ENCODE results near the gene ATP4A. TPM values are rescaled to one million over a fixed set of nuclear protein-coding genes. Genes with fewer than 3 reads are reported as not detected.

ATP4A gene
- total RNA-seq, 4 donors from 2014 or later, result 0.18 TPM; not detected in 3

GRCh38 chr19:35511337-35511736 is 52.1 kb downstream of the ATP4A start:
- 69 to 83% methylated on average over 2 to 7 of the region's 7 CpGs for WGBS, 2 donors
- TF ChIP-seq CTCF (IDR thresholded peaks at IDR 0.05), result no peak
- no peak for TF ChIP-seq POLR2A (IDR thresholded peaks at IDR 0.05)
- intact Hi-C loops (cut with DNase I), result no loop called here
- Histone ChIP-seq H3K27ac (no peak overlapping the region), H3K36me3 (peaks cover 0 to under 1% (median 0%) of the 10 kb centered on the region in 3 donors), H3K27me3 (peaks cover 0 to 71% (median 0%) of the 10 kb centered on the region in 4 donors), H3K9me3 (no peaks in the 10 kb centered on the region), H3K4me1 (peaks cover 5 to 36% (median 13%) of the 10 kb centered on the region in 3 donors), H3K4me3 (peak overlapping the region in 1 of 4 donors; percentile 48)
- DNase-seq, result no peak

GRCh38 chr19:35510626-35510964 is 52.9 kb downstream of the ATP4A start:
- Histone ChIP-seq H3K9me3 (no peaks in the 10 kb centered on the region), H3K4me1 (peaks cover 5 to 36% (median 13%) of the 10 kb centered on the region in 3 donors), H3K36me3 (peaks cover 0 to 8% (median 0%) of the 10 kb centered on the region in 3 donors), H3K27ac (peak overlapping the region; percentile 58 to 82 (median 68)), H3K4me3 (peak overlapping the region in 3 of 4 donors; percentile 43 to 62 (median 48)), H3K27me3 (peaks cover 0 to 71% (median 0%) of the 10 kb centered on the region in 4 donors)
- 0% methylated on average over 3 of the region's 15 CpGs; no CpG with 5 or more reads in 1 of the 2 donors for WGBS, 2 donors
- no peak for DNase-seq
- TF ChIP-seq POLR2A (IDR thresholded peaks at IDR 0.05) (no peak), CTCF (IDR thresholded peaks at IDR 0.05) (no peak)
- intact Hi-C loops (cut with DNase I), result no loop called here

GRCh38 chr19:35509861-35510625 is 53.4 kb downstream of the ATP4A start:
- WGBS, 2 donors, result 0 to 3% methylated on average over 13 to 29 of the region's 39 CpGs
- H3K9me3 ChIP-seq, result no peaks in the 10 kb centered on the region
- no peak for DNase-seq
- peaks cover 0 to 14% (median 0%) of the 10 kb centered on the region in 3 donors for H3K36me3 ChIP-seq
- H3K27me3 ChIP-seq, result peaks cover 0 to 71% (median 0%) of the 10 kb centered on the region in 4 donors
- intact Hi-C loops (cut with DNase I), result no loop called here
- peak overlapping the region; percentile 58 to 82 (median 68) for H3K27ac ChIP-seq
- TF ChIP-seq POLR2A (IDR thresholded peaks at IDR 0.05) (no peak), CTCF (IDR thresholded peaks at IDR 0.05) (peak; percentile 87 to 97 (median 93))
- peaks cover 5 to 36% (median 13%) of the 10 kb centered on the region in 3 donors for H3K4me1 ChIP-seq
- H3K4me3 ChIP-seq, result peak overlapping the region; percentile 17 to 62 (median 46)

GRCh38 chr19:35509018-35509652 is 54.3 kb downstream of the ATP4A start:
- no peak for DNase-seq
- intact Hi-C loops (cut with DNase I), result no loop called here
- Histone ChIP-seq H3K4me1 (peaks cover 5 to 32% (median 13%) of the 10 kb centered on the region in 3 donors), H3K9me3 (no peaks in the 10 kb centered on the region), H3K36me3 (peaks cover 0 to 21% (median 0%) of the 10 kb centered on the region in 3 donors), H3K27me3 (peaks cover 0 to 65% (median 0%) of the 10 kb centered on the region in 4 donors), H3K27ac (peak overlapping the region; percentile 58 to 82 (median 68)), H3K4me3 (peak overlapping the region; percentile 17 to 62 (median 46))
- WGBS, 2 donors, result 18 to 22% methylated on average over 12 of the region's 12 CpGs
- TF ChIP-seq POLR2A (IDR thresholded peaks at IDR 0.05) (peak in 1 of 4 donors; percentile 21), CTCF (IDR thresholded peaks at IDR 0.05) (no peak)

GRCh38 chr19:35508129-35508528 is 55.3 kb downstream of the ATP4A start:
- no peak overlapping the region for H3K27ac ChIP-seq
- H3K4me1 ChIP-seq, result peaks cover 5 to 27% (median 13%) of the 10 kb centered on the region in 3 donors
- peaks cover 0 to 21% (median 0%) of the 10 kb centered on the region in 3 donors for H3K36me3 ChIP-seq
- H3K4me3 ChIP-seq, result no peak overlapping the region
- WGBS, 2 donors, result 70 to 95% methylated on average over 3 of the region's 3 CpGs
- H3K9me3 ChIP-seq, result no peaks in the 10 kb centered on the region
- intact Hi-C loops (cut with DNase I), result no loop called here
- no peak for DNase-seq
- peaks cover 0 to 56% (median 0%) of the 10 kb centered on the region in 4 donors for H3K27me3 ChIP-seq
- TF ChIP-seq CTCF (IDR thresholded peaks at IDR 0.05) (no peak), POLR2A (IDR thresholded peaks at IDR 0.05) (no peak)
